Measurements from ENCODE around the gene CADM2. TPM values are rescaled to one million over a fixed set of nuclear protein-coding genes. Genes with fewer than 3 reads are reported as not detected.

The CADM2 gene
- total RNA-seq, 1 donor = not detected

GRCh38 chr3:85041562-85042055 lies 82.8 kb downstream of the CADM2 start:
- Histone ChIP-seq H3K27ac (ENCODE audit: low read depth, low read length) (no peak overlapping the region), H2AFZ (ENCODE audit: low read length) (no peak overlapping the region), H4K20me1 (ENCODE audit: insufficient read depth, low read length) (no peaks in the 10 kb centered on the region), H3K27me3 (ENCODE audit: insufficient read depth, low read length) (no peaks in the 10 kb centered on the region), H3K4me2 (ENCODE audit: insufficient read depth, low read length) (no peak overlapping the region), H3K36me3 (ENCODE audit: insufficient read depth, low read length) (no peaks in the 10 kb centered on the region), H3K79me2 (ENCODE audit: insufficient read depth, low read length) (no peaks in the 10 kb centered on the region), H3K4me3 (ENCODE audit: insufficient read depth, low read length) (no peak overlapping the region), H3K9me3 (ENCODE audit: low read depth, low read length) (no peaks in the 10 kb centered on the region), H3K4me1 (ENCODE audit: insufficient read depth, low read length) (no peaks in the 10 kb centered on the region)
- TF ChIP-seq, protein P1, sequence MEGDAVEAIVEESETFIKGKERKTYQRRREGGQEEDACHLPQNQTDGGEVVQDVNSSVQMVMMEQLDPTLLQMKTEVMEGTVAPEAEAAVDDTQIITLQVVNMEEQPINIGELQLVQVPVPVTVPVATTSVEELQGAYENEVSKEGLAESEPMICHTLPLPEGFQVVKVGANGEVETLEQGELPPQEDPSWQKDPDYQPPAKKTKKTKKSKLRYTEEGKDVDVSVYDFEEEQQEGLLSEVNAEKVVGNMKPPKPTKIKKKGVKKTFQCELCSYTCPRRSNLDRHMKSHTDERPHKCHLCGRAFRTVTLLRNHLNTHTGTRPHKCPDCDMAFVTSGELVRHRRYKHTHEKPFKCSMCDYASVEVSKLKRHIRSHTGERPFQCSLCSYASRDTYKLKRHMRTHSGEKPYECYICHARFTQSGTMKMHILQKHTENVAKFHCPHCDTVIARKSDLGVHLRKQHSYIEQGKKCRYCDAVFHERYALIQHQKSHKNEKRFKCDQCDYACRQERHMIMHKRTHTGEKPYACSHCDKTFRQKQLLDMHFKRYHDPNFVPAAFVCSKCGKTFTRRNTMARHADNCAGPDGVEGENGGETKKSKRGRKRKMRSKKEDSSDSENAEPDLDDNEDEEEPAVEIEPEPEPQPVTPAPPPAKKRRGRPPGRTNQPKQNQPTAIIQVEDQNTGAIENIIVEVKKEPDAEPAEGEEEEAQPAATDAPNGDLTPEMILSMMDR (IDR thresholded peaks at IDR 0.05; ENCODE audit: extremely low read depth, low read depth, low read length) = no peak
- DNase-seq (ENCODE audit: insufficient read length, low spot score, missing footprints) = no peak

GRCh38 chr3:85050821-85051220 lies 92.0 kb downstream of the CADM2 start:
- TF ChIP-seq, protein P1 (IDR thresholded peaks at IDR 0.05; ENCODE audit: extremely low read depth, low read depth, low read length) = no peak
- H3K36me3 ChIP-seq (ENCODE audit: insufficient read depth, low read length) = no peaks in the 10 kb centered on the region
- no peak overlapping the region for H3K27ac ChIP-seq (ENCODE audit: low read depth, low read length)
- H3K79me2 ChIP-seq (ENCODE audit: insufficient read depth, low read length) = no peaks in the 10 kb centered on the region
- H3K9me3 ChIP-seq (ENCODE audit: low read depth, low read length) = no peaks in the 10 kb centered on the region
- no peak for DNase-seq (ENCODE audit: insufficient read length, low spot score, missing footprints)
- no peak overlapping the region for H3K4me2 ChIP-seq (ENCODE audit: insufficient read depth, low read length)
- no peaks in the 10 kb centered on the region for H3K27me3 ChIP-seq (ENCODE audit: insufficient read depth, low read length)
- H2AFZ ChIP-seq (ENCODE audit: low read length) = no peak overlapping the region
- no peaks in the 10 kb centered on the region for H4K20me1 ChIP-seq (ENCODE audit: insufficient read depth, low read length)
- no peak overlapping the region for H3K4me3 ChIP-seq (ENCODE audit: insufficient read depth, low read length)
- H3K4me1 ChIP-seq (ENCODE audit: insufficient read depth, low read length) = no peaks in the 10 kb centered on the region

DNA sequence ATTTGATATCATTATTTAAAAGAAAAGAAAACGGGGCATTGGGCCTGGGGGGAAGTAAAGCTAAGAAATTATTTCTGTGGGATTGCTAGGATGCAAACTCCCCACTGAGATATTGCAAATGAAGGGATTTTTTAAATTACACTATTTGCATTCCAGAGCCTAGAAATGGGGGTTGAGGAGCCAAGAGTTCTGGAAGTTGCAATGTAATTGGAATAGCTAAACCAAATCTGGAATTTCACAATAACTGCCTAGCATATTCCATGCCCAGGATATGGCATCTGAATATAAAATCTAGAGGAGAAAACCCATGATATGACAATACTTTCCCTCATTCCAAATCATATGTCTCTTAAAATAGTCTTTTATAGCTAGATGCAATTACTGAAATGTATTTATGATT lies 93.0 kb downstream of the CADM2 start:
- H4K20me1 ChIP-seq (ENCODE audit: insufficient read depth, low read length) = no peaks in the 10 kb centered on the region
- H3K79me2 ChIP-seq (ENCODE audit: insufficient read depth, low read length) = no peaks in the 10 kb centered on the region
- H3K36me3 ChIP-seq (ENCODE audit: insufficient read depth, low read length) = no peaks in the 10 kb centered on the region
- H3K27me3 ChIP-seq (ENCODE audit: insufficient read depth, low read length) = no peaks in the 10 kb centered on the region
- no peaks in the 10 kb centered on the region for H3K4me1 ChIP-seq (ENCODE audit: insufficient read depth, low read length)
- H3K27ac ChIP-seq (ENCODE audit: low read depth, low read length) = no peak overlapping the region
- no peaks in the 10 kb centered on the region for H3K9me3 ChIP-seq (ENCODE audit: low read depth, low read length)
- H2AFZ ChIP-seq (ENCODE audit: low read length) = no peak overlapping the region
- TF ChIP-seq, protein P1 (IDR thresholded peaks at IDR 0.05; ENCODE audit: extremely low read depth, low read depth, low read length) = no peak
- no peak for DNase-seq (ENCODE audit: insufficient read length, low spot score, missing footprints)
- H3K4me2 ChIP-seq (ENCODE audit: insufficient read depth, low read length) = no peak overlapping the region
- H3K4me3 ChIP-seq (ENCODE audit: insufficient read depth, low read length) = no peak overlapping the region

- Histone ChIP-seq H3K9me3 (ENCODE audit: low read depth, low read length) (no peaks in the 10 kb centered on the region), H3K27me3 (ENCODE audit: insufficient read depth, low read length) (no peaks in the 10 kb centered on the region), H3K27ac (ENCODE audit: low read depth, low read length) (no peak overlapping the region), H3K4me3 (ENCODE audit: insufficient read depth, low read length) (no peak overlapping the region), H2AFZ (ENCODE audit: low read length) (no peak overlapping the region), H3K36me3 (ENCODE audit: insufficient read depth, low read length) (no peaks in the 10 kb centered on the region), H3K4me2 (ENCODE audit: insufficient read depth, low read length) (no peak overlapping the region), H3K4me1 (ENCODE audit: insufficient read depth, low read length) (no peaks in the 10 kb centered on the region), H4K20me1 (ENCODE audit: insufficient read depth, low read length) (no peaks in the 10 kb centered on the region), H3K79me2 (ENCODE audit: insufficient read depth, low read length) (no peaks in the 10 kb centered on the region)
- DNase-seq (ENCODE audit: insufficient read length, low spot score, missing footprints) = no peak
- TF ChIP-seq, protein P1 (IDR thresholded peaks at IDR 0.05; ENCODE audit: extremely low read depth, low read depth, low read length) = no peak
Observed at GRCh38 chr3:85053626-85054025, 94.8 kb downstream of the CADM2 start.

All from osteoblast (primary cell).